ENCODE measurements around the gene TEF.

DNA sequence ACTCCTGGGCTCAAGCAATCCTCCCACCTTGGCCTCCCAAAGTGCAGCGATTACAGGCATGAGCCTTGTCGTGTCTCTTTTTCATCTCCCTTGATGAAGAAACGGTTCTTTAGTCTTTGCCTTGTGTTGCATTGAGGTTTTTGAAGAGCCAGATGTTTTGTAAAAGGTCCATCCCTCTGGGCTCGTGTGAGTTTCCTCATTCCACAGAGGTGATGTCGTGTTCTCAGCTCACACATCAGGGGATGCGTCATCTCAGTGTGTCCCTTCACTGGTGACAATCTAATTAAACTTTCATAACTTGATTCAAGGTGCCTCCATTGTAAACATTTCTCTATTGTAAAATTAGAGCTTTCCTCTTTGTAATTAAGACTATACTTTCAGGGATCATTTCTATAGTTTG, 29.7 kb upstream of the TEF start:
- TF ChIP-seq, protein P1, sequence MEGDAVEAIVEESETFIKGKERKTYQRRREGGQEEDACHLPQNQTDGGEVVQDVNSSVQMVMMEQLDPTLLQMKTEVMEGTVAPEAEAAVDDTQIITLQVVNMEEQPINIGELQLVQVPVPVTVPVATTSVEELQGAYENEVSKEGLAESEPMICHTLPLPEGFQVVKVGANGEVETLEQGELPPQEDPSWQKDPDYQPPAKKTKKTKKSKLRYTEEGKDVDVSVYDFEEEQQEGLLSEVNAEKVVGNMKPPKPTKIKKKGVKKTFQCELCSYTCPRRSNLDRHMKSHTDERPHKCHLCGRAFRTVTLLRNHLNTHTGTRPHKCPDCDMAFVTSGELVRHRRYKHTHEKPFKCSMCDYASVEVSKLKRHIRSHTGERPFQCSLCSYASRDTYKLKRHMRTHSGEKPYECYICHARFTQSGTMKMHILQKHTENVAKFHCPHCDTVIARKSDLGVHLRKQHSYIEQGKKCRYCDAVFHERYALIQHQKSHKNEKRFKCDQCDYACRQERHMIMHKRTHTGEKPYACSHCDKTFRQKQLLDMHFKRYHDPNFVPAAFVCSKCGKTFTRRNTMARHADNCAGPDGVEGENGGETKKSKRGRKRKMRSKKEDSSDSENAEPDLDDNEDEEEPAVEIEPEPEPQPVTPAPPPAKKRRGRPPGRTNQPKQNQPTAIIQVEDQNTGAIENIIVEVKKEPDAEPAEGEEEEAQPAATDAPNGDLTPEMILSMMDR (IDR thresholded peaks at IDR 0.05; ENCODE audit: low read length), result no peak
- TF ChIP-seq EZH2phosphoT487 (IDR thresholded peaks at IDR 0.05; ENCODE audit: low read length) (no peak), EZH2 (optimal IDR thresholded peaks at IDR 0.05; ENCODE audit: low read depth, low read length) (no peak)

Data from MM.1S (cell line).